Activated naive CD8-positive, alpha-beta T cell treated with anti-CD3 and anti-CD28 coated beads, Interleukin-2, amount 50 U/mL, for 24 hours (primary cell): Measurements from ENCODE around the gene KRTAP10-7.
"Not testable (repeated sequence)": the region's sequence is repeated elsewhere in the genome, so short reads cannot be mapped to it uniquely, and the experiment has no call there.

Experiments used
- ATAC-seq: fragments of 150-1000 bp; cut with Tn5 transposase; one replicate; pipeline ENCODE4 v1.10.0; 2021
- DNase-seq: peaks from one replicate; pipeline ENCODE4 v3.0.0; 2021
- H3K27ac Mint-ChIP-seq: one replicate; pipeline ENCODE4 v1.8.0; 2021; ENCODE audit warnings: mild to moderate bottlenecking, mixed read lengths
- H3K27me3 Mint-ChIP-seq: one replicate; pipeline ENCODE4 v1.8.0; 2021; ENCODE audit warnings: mixed read lengths
- H3K36me3 Mint-ChIP-seq: one replicate; pipeline ENCODE4 v1.8.0; 2021; ENCODE audit warnings: low read depth, mixed read lengths
- H3K4me1 Mint-ChIP-seq: one replicate; pipeline ENCODE4 v1.8.0; 2021; ENCODE audit warnings: mixed read lengths
- H3K4me3 Mint-ChIP-seq: one replicate; pipeline ENCODE4 v1.8.0; 2021; ENCODE audit warnings: mild to moderate bottlenecking, moderate library complexity, mixed read lengths
- H3K9me3 Mint-ChIP-seq: one replicate; pipeline ENCODE4 v1.8.0; 2021; ENCODE audit warnings: mixed read lengths

The KRTAP10-7 gene

GRCh38 chr21:44618909-44619308 is 18.5 kb downstream of the KRTAP10-7 start:
- Mint-ChIP-seq H3K27ac (peak overlapping the region; percentile 88), H3K36me3 (peaks cover 24% of the 10 kb centered on the region), H3K9me3 (peaks cover 43% of the 10 kb centered on the region), H3K4me1 (peaks cover 37% of the 10 kb centered on the region), H3K4me3 (peak overlapping the region; percentile 34), H3K27me3 (no peaks in the 10 kb centered on the region)
- ATAC-seq, result peak; percentile 84
- DNase-seq, result peak; percentile 22

- H3K36me3 Mint-ChIP-seq, result peaks cover 30% of the 10 kb centered on the region
- peaks cover 53% of the 10 kb centered on the region for H3K9me3 Mint-ChIP-seq
- no peaks in the 10 kb centered on the region for H3K27me3 Mint-ChIP-seq
- no peak for DNase-seq
- H3K27ac Mint-ChIP-seq, result no peak overlapping the region
- no peak for ATAC-seq
- no peak overlapping the region for H3K4me3 Mint-ChIP-seq
- peaks cover 37% of the 10 kb centered on the region for H3K4me1 Mint-ChIP-seq
Measured at GRCh38 chr21:44619886-44620285, 19.5 kb downstream of the KRTAP10-7 start.

- ATAC-seq (no peak), DNase-seq (no peak)
- Mint-ChIP-seq H3K4me1 (peaks cover 18% of the 10 kb centered on the region), H3K36me3 (peaks cover 30% of the 10 kb centered on the region), H3K27ac (no peak overlapping the region), H3K4me3 (no peak overlapping the region), H3K9me3 (peaks cover 52% of the 10 kb centered on the region), H3K27me3 (no peaks in the 10 kb centered on the region)
Measured at GRCh38 chr21:44623575-44623974, 23.2 kb downstream of the KRTAP10-7 start.

GRCh38 chr21:44625756-44626155 is 25.4 kb downstream of the KRTAP10-7 start:
- Mint-ChIP-seq H3K4me3 (no peak overlapping the region), H3K4me1 (peaks cover 22% of the 10 kb centered on the region), H3K27ac (no peak overlapping the region), H3K27me3 (no peaks in the 10 kb centered on the region), H3K36me3 (peaks cover 13% of the 10 kb centered on the region), H3K9me3 (peaks cover 41% of the 10 kb centered on the region)
- DNase-seq (no peak), ATAC-seq (no peak)

GRCh38 chr21:44626262-44626661 is 25.9 kb downstream of the KRTAP10-7 start:
- peaks cover 17% of the 10 kb centered on the region for H3K36me3 Mint-ChIP-seq
- H3K27me3 Mint-ChIP-seq, result no peaks in the 10 kb centered on the region
- H3K4me3 Mint-ChIP-seq, result no peak overlapping the region
- no peak overlapping the region for H3K27ac Mint-ChIP-seq
- peaks cover 45% of the 10 kb centered on the region for H3K9me3 Mint-ChIP-seq
- ATAC-seq (no peak), DNase-seq (no peak)
- peaks cover 23% of the 10 kb centered on the region for H3K4me1 Mint-ChIP-seq

- DNase-seq (no peak), ATAC-seq (no peak)
- Mint-ChIP-seq H3K36me3 (peaks cover 19% of the 10 kb centered on the region), H3K4me1 (peaks cover 23% of the 10 kb centered on the region), H3K27me3 (no peaks in the 10 kb centered on the region), H3K9me3 (peaks cover 49% of the 10 kb centered on the region), H3K4me3 (no peak within 1 kb of the TSS), H3K27ac (no peak within 1 kb of the TSS)
Measured at GRCh38 chr21:44626673-44627143, 26.3 kb downstream of the KRTAP10-7 start, which contains the start of gene KRTAP10-9. TSS of gene KRTAP10-9 (plus strand) at chr21:44627093. CDS start at chr21:44627172, 79 bp downstream.

- Mint-ChIP-seq H3K9me3 (peaks cover 53% of the 10 kb centered on the region), H3K36me3 (peaks cover 21% of the 10 kb centered on the region), H3K4me1 (peaks cover 23% of the 10 kb centered on the region)
- H3K27me3 Mint-ChIP-seq, H3K27ac Mint-ChIP-seq, ATAC-seq, H3K4me3 Mint-ChIP-seq, DNase-seq: not testable (repeated sequence)
Measured at GRCh38 chr21:44627181-44627822, 26.9 kb downstream of the KRTAP10-7 start.

GRCh38 chr21:44627831-44628233 is 27.4 kb downstream of the KRTAP10-7 start:
- not testable (repeated sequence) for H3K27me3 Mint-ChIP-seq, DNase-seq, H3K27ac Mint-ChIP-seq, H3K4me3 Mint-ChIP-seq, ATAC-seq
- Mint-ChIP-seq H3K4me1 (peaks cover 23% of the 10 kb centered on the region), H3K9me3 (peaks cover 50% of the 10 kb centered on the region), H3K36me3 (peaks cover 21% of the 10 kb centered on the region)

GRCh38 chr21:44628707-44629391 is 28.5 kb downstream of the KRTAP10-7 start:
- ATAC-seq, result no peak
- H3K36me3 Mint-ChIP-seq, result peaks cover 19% of the 10 kb centered on the region
- peaks cover 23% of the 10 kb centered on the region for H3K4me1 Mint-ChIP-seq
- no peak overlapping the region for H3K27ac Mint-ChIP-seq
- H3K4me3 Mint-ChIP-seq, result no peak overlapping the region
- no peaks in the 10 kb centered on the region for H3K27me3 Mint-ChIP-seq
- no peak for DNase-seq
- peaks cover 49% of the 10 kb centered on the region for H3K9me3 Mint-ChIP-seq

- H3K4me3 Mint-ChIP-seq, result no peak overlapping the region
- DNase-seq (no peak), ATAC-seq (no peak)
- peaks cover 43% of the 10 kb centered on the region for H3K9me3 Mint-ChIP-seq
- peaks cover 12% of the 10 kb centered on the region for H3K36me3 Mint-ChIP-seq
- H3K27me3 Mint-ChIP-seq, result no peaks in the 10 kb centered on the region
- H3K27ac Mint-ChIP-seq, result peak overlapping the region; percentile 26
- H3K4me1 Mint-ChIP-seq, result peaks cover 23% of the 10 kb centered on the region
Measured at GRCh38 chr21:44630440-44630839, 30.0 kb downstream of the KRTAP10-7 start.

- Mint-ChIP-seq H3K27ac (no peak overlapping the region), H3K9me3 (peaks cover 43% of the 10 kb centered on the region), H3K36me3 (peaks cover 12% of the 10 kb centered on the region), H3K27me3 (no peaks in the 10 kb centered on the region), H3K4me3 (no peak overlapping the region), H3K4me1 (peaks cover 18% of the 10 kb centered on the region)
- DNase-seq, result no peak
- ATAC-seq, result no peak
Measured at GRCh38 chr21:44632067-44632466, 31.7 kb downstream of the KRTAP10-7 start.

- H3K4me3 Mint-ChIP-seq, result no peak overlapping the region
- H3K27ac Mint-ChIP-seq, result no peak overlapping the region
- H3K9me3 Mint-ChIP-seq, result peaks cover 31% of the 10 kb centered on the region
- DNase-seq (no peak), ATAC-seq (no peak)
- peaks cover 5% of the 10 kb centered on the region for H3K36me3 Mint-ChIP-seq
- no peaks in the 10 kb centered on the region for H3K4me1 Mint-ChIP-seq
- no peaks in the 10 kb centered on the region for H3K27me3 Mint-ChIP-seq
Measured at GRCh38 chr21:44636209-44637017, 36.0 kb downstream of the KRTAP10-7 start.

GRCh38 chr21:44637018-44637850 is 36.8 kb downstream of the KRTAP10-7 start, which contains the start of gene KRTAP10-10:
TSS of gene KRTAP10-10 (plus strand) at chr21:44637356. CDS start at chr21:44637418, 62 bp downstream.
- no peak within 1 kb of the TSS for H3K27ac Mint-ChIP-seq
- ATAC-seq (no peak), DNase-seq (no peak)
- H3K4me3 Mint-ChIP-seq, result no peak within 1 kb of the TSS
- H3K4me1 Mint-ChIP-seq, result no peaks in the 10 kb centered on the region
- H3K27me3 Mint-ChIP-seq, result no peaks in the 10 kb centered on the region
- peaks cover 28% of the 10 kb centered on the region for H3K9me3 Mint-ChIP-seq
- no peaks in the 10 kb centered on the region for H3K36me3 Mint-ChIP-seq
